GM20431 (cell line): ENCODE measurements around the gene NSUN5.
"Not testable (repeated sequence)": the region's sequence is repeated elsewhere in the genome, so short reads cannot be mapped to it uniquely, and the experiment has no call there.

Experiments
- in situ Hi-C: fragments of 300-500 bp; cut with MseI, MboI; formaldehyde crosslinking; loops from one replicate; pipeline ENCODE4 v1.15.0; 2020; ENCODE audit warnings: low sequenced_read_pairs; ENCODE audit not compliant: unreplicated experiment

The NSUN5 gene

DNA sequence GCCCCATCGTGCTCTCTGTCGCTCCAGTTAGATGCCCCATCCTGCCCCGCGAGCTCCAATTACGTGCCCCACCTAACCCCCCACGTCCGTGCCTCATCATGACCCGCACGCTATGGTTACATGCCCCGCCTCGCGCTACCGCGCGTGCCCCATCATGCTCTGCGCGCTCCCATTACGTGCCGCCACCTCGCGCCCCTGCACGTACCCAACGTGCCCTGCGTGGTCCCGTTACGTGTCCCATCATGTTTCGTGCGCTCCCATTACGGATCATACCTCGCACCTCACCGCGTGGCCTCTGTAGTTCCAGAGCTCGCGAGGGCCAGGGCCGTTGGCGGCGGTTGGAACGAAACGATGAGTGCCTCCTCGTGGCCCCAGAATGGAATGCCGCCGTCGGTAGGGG, 19.3 kb upstream of the NSUN5 start, which contains the start of the genes FKBP6 and TRIM50:
TSS of gene FKBP6 (plus strand) at position 240 of the 400 bp plus-strand sequence. CDS start 268 bp downstream, outside the sequence.
TSS of gene TRIM50 (minus strand) at position 161 of the 400 bp plus-strand sequence. CDS start 3,295 bp downstream, outside the sequence.
- in situ Hi-C loops: not testable (repeated sequence)

DNA sequence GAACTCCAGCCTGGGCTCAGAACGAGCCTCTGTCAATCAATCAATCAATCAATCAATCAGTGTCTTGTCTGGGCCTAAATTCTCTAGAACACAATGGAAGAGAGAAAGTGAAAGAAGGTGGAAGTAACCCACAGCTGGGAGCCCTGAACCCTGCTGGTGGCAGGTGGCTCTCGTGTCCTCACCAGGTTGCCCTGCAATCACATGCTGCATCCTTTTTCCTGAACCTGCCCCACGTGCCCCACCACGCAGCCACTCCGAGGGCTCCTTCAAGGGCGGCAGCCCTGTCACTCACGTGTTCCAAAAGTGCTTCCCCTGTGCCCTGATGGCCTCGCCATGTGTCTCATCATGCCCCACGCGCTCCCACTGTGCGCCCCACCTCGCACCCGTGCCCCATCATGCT, 18.8 kb upstream of the NSUN5 start:
- in situ Hi-C loops: not testable (repeated sequence)

DNA sequence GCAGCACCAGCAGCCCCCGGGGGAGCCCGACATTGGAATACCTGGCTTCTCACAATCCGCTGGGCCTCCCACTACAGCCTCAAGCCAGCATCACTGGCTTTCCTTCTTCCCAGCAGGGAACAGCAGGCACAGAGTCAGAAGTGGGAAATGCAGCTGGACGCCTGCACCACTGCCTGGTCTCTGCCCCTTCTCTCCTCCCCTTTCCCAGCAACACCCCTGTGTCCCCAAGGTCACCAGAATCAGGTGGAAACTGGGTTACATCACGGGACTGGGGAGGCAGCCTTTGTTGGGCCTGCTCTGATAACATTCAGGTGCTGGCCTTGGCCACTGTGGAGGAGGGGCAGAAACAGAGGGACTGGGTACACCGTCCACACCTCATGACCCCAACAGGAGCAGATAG, 16.8 kb upstream of the NSUN5 start:
- in situ Hi-C loops: not testable (repeated sequence)

DNA sequence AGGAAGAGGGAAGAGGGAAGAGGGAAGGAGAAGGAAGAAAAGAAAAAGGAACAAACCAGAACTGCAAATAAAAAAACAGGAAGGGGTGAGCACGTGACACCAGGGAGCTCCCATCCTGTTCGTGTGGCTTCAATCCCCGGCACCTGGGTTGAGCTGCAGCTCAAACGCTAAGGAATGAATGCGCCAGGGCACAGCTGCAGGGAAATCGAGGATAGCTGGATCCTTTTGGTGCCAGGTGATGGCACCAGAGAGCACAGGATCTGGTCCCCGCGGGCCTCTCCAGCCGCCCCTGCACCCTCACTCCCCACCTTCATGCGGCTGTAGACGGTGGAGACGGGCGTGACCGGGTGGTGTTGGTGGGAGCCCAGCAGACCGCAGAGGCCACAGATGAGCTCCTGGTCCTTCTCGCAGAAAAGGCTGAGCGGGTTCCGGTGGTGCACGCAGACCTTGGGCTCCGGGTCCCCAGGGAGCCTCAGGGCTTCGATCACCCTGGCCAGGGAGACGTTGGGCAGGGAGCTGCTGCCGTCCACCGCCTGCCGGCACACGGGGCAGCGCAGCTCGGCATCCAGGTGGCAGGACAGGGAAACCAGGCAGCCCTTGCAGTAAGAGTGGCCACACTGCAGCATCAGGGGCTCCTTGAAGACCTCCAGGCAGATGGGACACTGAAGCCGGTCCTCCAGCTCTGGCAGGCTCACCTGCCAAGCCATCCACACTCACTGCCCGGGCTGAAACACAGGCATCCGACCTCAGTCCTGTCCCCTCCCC, 15.6 kb upstream of the NSUN5 start:
- in situ Hi-C loops: not testable (repeated sequence)

DNA sequence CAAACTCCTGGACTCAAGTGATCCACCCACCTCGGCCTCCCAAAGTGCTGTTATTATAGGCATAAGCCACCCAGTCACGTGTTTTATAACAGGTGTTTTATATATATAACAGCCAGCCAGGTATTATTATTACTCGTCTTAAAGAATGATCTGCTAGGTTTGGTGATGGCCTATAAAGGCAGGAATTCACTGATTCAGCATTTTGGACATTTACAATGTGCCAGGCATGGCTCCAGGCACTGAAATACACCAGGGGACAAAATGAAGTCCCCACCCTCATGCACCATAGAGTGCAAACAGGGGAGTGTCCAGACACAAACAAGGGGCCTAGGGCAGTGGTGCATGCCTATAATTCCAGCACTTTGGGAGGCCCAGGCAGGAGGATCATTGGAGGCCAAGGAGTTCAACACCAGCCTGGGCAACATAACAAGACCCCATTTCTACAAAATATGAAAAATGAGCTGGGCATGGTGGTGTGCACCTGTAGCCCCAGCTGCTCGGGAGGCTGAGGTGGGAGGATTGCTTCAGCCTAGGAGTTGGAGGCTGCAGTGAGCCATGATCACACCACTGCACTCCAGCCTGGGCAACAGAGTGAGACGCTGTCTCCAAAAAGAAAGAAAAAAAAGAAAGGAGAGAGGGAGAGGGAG, 14.9 kb upstream of the NSUN5 start:
- in situ Hi-C loops: not testable (repeated sequence)

DNA sequence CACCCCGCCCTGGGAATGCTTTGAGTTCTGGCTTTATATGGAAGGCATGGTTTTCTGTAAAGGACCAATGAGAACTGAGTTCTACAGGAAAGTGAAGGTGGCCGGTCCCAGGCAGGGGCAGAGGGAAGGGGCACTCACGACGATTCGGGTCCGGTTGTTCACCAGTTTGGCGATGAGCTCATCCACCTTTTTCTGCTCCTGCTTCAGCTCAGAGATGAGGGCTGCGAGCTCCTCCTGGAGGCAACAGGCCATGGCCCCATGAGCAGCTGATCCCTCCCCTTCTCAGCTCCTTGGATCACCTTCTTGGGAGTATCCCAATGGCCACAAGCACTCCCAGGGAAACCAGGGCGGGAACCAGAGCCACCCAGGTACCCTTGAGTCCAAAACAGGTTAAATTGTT, 11.4 kb upstream of the NSUN5 start:
- in situ Hi-C loops: not testable (repeated sequence)

DNA sequence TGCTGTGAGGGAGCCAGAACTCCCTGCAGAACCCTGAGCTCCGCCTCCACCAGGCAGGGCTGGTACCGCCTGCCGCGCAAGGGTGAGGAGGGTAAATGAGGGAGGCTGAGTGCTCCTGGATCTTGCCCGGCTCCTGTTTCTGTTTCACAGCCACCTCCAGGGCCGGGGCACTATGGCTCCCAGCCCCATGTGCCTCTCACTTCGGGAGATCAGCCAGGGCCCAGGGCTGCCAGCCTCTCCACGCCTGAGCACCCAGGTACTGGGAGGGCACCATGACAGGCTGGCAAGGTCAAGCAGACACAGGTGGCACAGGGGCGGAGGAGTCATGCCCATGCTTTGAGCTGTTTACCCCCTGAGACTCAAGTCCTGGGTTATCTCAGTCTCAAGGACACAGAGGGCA, 10.9 kb upstream of the NSUN5 start:
- in situ Hi-C loops: not testable (repeated sequence)

DNA sequence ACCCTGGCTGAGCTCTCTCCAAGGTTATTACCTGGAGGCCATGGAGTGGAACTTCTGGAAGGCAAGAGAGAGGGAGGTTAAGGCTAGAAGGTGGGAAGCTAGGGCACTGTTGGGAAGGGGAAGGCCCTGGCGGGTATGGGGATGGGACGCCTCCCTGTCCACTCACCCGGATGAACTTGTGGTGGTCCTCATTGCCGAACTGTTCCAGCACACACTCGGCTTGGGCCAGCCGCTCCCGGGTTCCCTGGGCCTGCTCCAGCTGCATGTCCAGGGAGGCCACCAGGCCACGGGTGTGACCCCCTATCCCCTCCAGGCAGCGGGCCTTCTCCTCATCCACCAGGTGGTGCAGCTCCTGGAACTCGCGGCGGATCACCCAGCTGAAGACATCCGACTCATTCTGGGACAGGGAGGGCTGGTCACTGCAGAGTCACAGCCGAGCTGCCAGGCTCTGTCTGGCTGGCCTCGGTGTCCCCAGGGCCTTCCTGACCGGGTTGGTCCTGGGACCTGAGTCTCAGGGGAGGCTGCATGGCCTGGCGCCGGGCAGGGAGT, 10.1 kb upstream of the NSUN5 start:
- in situ Hi-C loops: not testable (repeated sequence)

DNA sequence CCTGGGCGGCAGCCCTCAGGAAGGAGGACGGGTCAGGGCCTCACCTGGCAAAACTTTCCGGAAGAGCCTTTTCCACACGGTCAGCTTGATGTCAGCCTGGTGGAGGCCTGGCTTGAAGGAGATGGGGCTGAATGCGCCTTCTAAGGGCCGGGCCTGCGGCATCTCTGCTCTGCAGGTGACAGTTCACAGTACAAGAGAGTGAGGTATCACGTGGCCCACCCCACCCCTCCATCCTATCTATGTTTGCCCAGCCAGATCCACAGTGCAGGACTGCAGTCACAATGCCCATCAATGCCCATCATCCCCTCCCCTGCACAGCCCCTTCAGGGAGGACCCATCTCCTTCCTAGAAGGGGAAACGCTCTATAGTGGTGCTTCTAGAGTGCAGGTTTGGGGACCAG, 7.9 kb upstream of the NSUN5 start:
- in situ Hi-C loops: no loop called here

DNA sequence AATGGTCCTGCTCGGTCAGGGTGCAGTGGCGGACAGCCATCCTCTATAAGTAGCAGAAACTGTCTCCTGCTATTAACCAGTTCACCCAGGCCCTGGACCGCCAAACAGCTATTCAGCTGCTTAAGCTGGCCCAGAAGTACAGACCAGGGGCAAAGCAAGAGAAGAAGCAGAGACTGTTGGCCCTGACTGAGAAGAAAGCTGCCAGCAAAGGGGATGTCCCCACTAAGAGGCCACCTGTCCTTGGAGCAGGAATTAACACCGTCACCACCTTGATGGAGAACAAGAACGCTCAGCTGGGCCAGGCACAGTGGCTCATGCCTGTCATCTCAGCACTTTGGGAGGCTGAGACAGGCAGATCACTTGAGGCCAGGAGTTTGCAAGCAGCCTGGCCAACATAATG, 5.6 kb upstream of the NSUN5 start:
- in situ Hi-C loops: no loop called here

DNA sequence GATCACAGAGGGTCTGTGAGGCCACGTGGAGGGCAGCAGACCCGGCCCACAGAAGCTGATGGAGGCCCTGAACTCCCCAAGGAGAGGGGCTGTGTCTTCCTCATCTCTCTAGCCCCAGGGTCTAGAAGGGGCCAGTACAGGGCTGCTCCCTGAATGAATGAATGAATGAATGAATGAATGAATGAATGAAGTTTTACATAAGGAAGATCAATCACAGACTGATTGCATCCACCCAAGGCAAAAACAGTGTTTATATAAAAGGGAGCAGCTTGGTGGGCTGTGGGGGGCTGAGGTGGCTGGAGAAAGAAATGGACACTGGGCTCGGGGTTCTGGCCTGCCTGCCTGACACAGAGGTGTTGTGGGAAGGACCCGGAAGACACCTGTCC, 4.9 kb upstream of the NSUN5 start:
- in situ Hi-C loops: no loop called here

DNA sequence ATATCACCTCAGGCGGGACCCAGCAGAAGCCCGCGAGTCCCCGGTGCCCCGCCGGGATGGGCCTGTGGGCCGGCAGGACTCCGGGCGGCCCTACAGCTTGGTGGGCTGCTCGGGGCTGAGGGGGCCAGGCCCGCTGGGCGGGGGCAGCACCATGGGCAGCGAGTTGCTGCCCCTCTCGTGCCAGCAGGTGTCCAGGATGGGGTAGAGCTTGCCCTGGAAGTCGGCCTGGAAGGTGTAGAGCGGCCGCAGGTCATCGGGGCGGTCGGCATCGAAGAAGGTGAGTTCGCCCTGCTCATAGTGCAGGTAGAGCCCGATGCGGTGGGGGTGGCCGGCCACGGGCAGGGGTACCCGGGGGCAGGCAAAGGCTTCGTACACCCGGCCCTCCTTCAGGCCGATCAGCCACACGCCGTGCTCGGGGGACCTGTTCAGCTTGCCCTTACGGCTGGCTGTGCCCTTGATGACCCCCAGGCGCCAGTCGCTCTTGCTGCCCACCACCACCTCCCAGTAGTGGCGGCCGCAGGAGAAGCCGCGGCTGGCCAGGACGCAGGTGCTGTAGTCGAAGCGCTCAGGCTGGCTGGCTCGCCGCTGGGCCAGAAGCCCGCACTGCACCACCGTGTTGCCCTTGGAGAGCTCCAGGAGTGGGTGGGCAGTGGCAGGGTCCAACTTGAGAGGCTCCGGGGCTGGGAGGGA, 4.3 kb upstream of the NSUN5 start:
- in situ Hi-C loops: no loop called here

DNA sequence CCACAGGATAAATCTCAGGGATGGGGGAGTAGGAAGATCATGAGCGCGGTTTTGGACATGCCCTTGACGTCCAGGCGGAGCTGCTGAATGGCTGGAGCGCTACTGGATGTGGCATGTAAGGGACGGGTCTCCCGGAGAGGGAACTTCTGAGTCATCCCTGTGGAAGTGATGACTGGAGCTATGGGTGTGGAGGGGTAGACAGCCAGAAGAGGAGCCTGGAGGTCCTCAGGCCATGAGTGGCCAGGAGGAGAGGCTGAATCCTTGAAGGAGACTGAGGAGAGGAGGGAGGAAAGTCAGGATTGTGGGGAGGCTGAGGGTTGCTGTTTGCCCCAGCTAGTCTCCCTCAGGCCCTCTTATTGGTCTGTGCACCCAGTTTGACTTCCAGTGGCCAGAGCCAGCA, 2.8 kb upstream of the NSUN5 start:
- in situ Hi-C loops: not testable (repeated sequence)

DNA sequence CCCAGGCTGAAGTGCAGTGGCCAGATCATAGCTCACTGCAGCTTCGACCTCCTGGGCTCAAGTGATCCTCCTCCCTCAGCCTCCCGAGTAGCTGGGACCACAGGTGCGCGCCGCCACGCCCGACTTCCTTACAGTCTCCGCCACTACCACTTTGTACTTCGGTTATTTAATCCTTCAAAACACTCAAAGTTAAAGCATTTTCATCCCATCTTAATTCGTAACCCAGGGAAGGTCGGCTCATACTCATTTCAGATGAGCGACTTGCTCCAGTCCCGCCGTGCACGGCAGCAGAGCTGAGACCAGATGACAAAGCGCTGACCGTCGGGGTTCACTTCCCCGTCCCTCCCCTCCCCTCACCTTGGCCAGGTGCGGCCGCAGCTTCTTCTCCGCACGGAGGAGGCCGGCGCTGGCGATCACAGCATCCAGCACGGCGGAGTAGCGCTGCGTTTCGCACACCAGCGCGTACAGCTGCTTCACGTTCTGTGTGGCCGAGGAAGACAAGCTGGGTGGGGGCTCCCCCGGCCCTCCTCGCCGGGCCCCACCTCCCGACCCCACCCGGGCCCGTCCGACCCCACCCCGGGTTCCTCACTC, 457 bp downstream of the NSUN5 start:
- in situ Hi-C loops: no loop called here

DNA sequence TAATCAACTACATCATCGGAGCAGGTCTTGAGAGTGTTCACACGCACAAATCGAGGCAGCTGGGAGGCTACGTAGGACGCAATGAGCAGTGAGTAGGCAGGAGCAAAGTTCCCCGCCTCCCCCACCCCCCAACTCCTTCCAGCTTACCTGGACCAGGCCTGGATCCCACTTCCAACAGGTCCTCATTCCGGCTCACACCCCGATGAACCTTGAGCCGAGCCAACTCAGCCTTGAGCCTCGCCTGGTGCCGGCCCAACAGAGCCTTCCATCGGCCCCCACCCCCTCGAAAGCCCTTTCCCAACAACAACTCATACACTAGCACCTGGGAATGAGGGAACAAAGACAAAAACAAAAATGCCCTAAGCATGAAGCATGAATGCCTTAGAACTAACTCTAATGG, 1.2 kb downstream of the NSUN5 start:
- in situ Hi-C loops: no loop called here

DNA sequence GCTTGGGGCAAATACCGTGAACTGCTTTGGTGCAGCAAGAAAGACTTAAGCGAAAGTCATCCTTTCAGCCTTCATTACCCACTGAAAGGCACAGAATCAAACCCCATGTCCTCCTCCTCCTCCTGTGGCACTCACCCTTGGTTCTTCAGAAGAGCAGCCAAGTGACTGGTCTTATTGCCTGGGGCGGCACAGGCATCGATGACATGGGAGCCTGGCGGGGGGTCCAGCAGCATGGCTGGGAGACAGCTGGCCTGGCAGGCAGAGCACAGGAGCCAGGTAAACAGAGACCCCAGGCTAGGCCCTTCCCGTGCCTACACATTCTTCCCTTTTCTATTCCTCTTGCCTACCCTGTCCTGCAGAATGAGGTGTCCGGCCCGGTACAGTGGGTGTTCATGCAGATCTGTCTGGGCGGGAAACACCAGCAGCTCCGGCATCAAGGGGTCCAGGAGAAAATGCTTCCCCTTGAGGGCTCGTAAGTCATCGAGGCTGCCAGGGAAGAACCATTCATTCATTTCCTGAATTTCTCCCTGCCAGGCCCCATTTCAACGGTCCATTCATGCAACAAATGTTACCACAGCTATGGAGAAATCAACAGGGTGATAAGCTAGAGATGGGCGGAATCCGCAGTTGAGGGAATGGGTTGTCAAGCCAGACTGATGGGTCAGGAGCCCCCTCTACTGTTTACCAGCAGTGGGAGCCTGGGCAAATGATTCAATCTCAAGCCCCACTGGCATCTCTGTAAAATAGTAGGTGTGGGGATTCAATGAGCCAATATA, 3.8 kb downstream of the NSUN5 start:
- in situ Hi-C loops: not testable (repeated sequence)

DNA sequence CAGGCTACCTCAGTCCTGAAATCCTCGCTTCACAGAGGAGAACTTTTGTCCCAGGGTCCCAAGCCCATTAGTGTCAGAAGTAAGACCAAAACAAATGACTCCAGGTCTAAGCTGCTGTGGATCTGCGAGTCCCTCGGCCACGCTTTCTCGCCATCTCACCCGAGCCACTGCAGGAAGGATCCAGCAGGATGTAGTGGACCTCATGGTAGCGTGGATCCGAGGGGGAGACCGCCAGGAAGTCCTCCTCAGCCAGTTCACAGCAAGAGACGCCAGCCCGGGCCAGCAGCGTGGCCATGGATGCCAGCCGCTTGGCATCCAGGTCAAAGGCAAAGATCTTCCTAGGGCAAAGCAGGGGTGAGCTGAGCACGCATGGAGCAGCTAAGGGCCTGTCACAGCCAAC, 4.6 kb downstream of the NSUN5 start:
- in situ Hi-C loops: no loop called here

DNA sequence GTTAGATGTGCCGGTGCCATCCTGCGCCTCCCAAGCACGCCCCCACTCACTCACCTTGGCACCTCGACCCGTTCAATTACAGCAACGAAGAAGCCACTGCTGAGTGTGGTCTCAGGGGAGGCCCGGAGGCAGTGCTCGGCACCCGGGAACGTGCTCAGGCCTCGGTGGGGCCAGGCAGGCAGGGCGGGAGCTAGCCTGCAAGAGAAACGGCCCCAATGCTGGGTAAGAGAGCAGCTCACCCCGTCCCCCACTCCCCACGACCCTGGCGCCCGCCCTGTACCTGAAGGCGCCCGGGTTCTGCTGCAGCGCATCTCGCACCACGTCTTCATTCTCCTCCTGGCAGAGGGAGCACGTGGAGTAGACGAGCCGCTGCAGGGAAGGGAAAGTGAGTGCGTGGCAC, 5.1 kb downstream of the NSUN5 start:
- in situ Hi-C loops: no loop called here

DNA sequence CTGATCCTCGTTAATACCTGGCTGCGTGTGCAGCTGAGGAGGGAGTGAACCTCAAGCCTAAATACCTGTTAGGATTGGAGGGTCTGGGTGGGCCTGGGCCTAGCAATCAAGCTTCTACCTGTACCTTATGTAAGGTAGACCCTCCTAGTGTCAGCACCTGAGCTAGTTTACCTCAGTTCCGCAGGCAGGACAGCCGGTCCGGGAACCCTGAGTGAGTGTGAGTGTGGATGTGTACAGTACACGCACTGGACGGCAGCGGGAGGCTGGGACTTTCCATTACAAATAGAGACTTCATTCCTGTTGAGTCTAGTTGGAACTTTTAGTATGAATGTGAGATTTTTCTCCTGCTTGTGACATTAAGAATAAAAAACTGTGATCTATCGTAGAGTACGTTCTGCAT, 5.8 kb downstream of the NSUN5 start:
- in situ Hi-C loops: not testable (repeated sequence)

DNA sequence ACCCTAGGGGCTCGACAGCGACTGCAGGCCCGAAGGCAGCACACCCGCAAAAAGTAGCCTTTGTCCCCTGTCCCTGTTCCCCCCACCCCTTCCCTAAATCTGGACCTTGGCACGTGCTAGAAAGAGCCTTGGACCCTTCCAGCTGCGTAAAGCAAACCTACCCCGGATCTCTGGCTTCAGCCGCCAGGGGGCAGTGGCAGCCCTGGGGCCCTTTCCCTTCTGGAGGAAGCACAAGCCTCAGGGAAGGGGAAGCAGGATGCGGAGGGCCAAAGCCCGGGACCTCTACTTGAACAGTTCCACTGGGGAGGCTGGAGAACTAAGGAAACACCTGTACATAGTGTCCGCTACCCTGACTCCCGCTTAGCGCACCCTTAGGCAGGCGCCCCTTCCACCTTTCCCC, 7.5 kb downstream of the NSUN5 start:
- in situ Hi-C loops: not testable (repeated sequence)
